Activated T-cell treated with anti-CD3 and anti-CD28 coated beads, Interleukin-2, amount 50 U/mL, for 72 hours (primary cell): Measurements from ENCODE around the gene SCUBE2. TPM values are rescaled to one million over a fixed set of nuclear protein-coding genes. Genes with fewer than 3 reads are reported as not detected.

Experiments used
- ATAC-seq, 2 donors: fragments of 150-1000 bp; cut with Tn5 transposase; replicated peaks in 1 of 2; 2 replicates each; pipeline ENCODE4 v1.10.0; 2021; ENCODE audit warnings: moderate library complexity in 2 of 2, mild to moderate bottlenecking in 1 of 2
- DNase-seq, 2 donors: peaks; one replicate each; pipeline ENCODE4 v3.0.0; 2021 to 2022; ENCODE audit warnings: mixed read lengths in 1 of 2
- H3K27ac Mint-ChIP-seq: one replicate; pipeline ENCODE4 v1.8.0; 2022; ENCODE audit warnings: mild to moderate bottlenecking, moderate library complexity, mixed read lengths
- H3K27me3 Mint-ChIP-seq: one replicate; pipeline ENCODE4 v1.8.0; 2022; ENCODE audit warnings: low read depth, mixed read lengths
- H3K36me3 Mint-ChIP-seq, 2 donors: one replicate each; pipeline ENCODE4 v1.8.0; 2022; ENCODE audit warnings: mixed read lengths in 2 of 2, mild to moderate bottlenecking in 1 of 2; ENCODE audit not compliant: insufficient read depth in 2 of 2
- H3K4me1 Mint-ChIP-seq: one replicate; pipeline ENCODE4 v1.8.0; 2022; ENCODE audit warnings: low read depth, mixed read lengths
- H3K4me3 Mint-ChIP-seq, 2 donors: one replicate each; pipeline ENCODE4 v1.8.0; 2022; ENCODE audit warnings: mild to moderate bottlenecking in 2 of 2, mixed read lengths in 2 of 2, moderate library complexity in 2 of 2
- H3K9me3 Mint-ChIP-seq, 2 donors: one replicate each; pipeline ENCODE4 v1.8.0; 2022; ENCODE audit warnings: mixed read lengths in 2 of 2
- total RNA-seq, 2 donors: library from RNA; stranded (reverse); gene quantifications; one replicate each; pipeline ENCODE4 v1.2.3, GENCODE V29; 2022

SCUBE2 gene
- total RNA-seq, 2 donors from 2014 or later = 0.37 TPM; not detected in 1

GRCh38 chr11:9060700-9061111, 30.7 kb downstream of the SCUBE2 start:
- H3K36me3 Mint-ChIP-seq = no peaks in the 10 kb centered on the region
- peaks cover 56% of the 10 kb centered on the region for H3K27me3 Mint-ChIP-seq
- peak; percentile 100 for ATAC-seq

GRCh38 chr11:9059406-9059805, 32.0 kb downstream of the SCUBE2 start:
- Mint-ChIP-seq H3K36me3 (no peaks in the 10 kb centered on the region), H3K4me1 (peaks cover 20% of the 10 kb centered on the region), H3K4me3 (no peak overlapping the region), H3K27ac (no peak overlapping the region), H3K9me3 (no peaks in the 10 kb centered on the region), H3K27me3 (peaks cover 45% of the 10 kb centered on the region)
- DNase-seq = no peak
- ATAC-seq = no peak

More at GRCh38 chr11:9060700-9061111, 30.7 kb downstream of the SCUBE2 start:
- H3K4me3 Mint-ChIP-seq = peak overlapping the region; percentile 19 to 26
- DNase-seq = peak; percentile 78 to 86
- peak overlapping the region; percentile 1 for H3K27ac Mint-ChIP-seq
- H3K9me3 Mint-ChIP-seq = no peaks in the 10 kb centered on the region
- H3K4me1 Mint-ChIP-seq = peaks cover 25% of the 10 kb centered on the region

DNA sequence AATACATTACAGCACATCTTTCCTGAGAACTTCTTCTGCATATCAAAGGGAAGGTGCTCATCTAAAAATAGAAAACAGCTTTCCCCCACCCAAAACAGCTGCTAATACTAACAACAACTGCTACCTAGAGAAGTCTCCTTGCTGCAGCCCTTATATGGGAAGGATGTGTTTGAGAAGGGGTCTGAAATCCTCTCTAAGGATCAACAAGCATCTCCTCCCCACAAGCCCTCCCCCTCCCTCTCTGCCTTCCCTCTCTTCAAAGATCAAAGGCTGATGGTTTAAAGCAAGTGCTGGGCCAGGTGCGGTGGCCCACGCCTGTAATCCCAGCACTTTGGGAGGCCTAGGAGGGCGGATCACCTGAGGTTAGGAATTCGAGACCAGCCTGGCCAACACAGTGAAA, 33.5 kb downstream of the SCUBE2 start:
- H3K4me3 Mint-ChIP-seq = no peak overlapping the region
- no peak for DNase-seq
- peaks cover 20% of the 10 kb centered on the region for H3K4me1 Mint-ChIP-seq
- H3K27ac Mint-ChIP-seq = no peak overlapping the region
- no peaks in the 10 kb centered on the region for H3K9me3 Mint-ChIP-seq
- H3K27me3 Mint-ChIP-seq = peaks cover 31% of the 10 kb centered on the region
- H3K36me3 Mint-ChIP-seq = no peaks in the 10 kb centered on the region
- ATAC-seq = no peak

DNA sequence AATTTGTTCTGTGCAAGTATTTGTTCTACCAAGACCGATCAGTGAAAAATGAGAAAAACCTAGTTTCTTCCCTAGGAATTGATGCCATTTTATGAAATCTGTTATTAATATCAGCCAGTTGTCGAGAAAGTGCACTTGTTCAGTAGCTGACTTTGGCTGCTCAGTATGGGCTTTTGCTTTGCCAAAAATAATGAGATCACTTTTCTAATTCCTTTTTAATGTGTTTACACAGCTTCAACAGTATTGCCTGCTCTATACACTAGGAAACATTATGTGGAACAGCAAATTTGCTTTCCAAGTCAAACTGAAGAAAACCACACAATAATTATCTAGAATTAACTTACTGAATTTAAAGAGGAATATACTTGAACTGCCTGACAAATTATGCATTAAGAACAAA, 34.4 kb downstream of the SCUBE2 start:
- Mint-ChIP-seq H3K9me3 (no peaks in the 10 kb centered on the region), H3K27ac (no peak overlapping the region), H3K4me1 (peaks cover 20% of the 10 kb centered on the region), H3K27me3 (peaks cover 22% of the 10 kb centered on the region), H3K36me3 (no peaks in the 10 kb centered on the region), H3K4me3 (no peak overlapping the region)
- ATAC-seq (no peak), DNase-seq (no peak)

DNA sequence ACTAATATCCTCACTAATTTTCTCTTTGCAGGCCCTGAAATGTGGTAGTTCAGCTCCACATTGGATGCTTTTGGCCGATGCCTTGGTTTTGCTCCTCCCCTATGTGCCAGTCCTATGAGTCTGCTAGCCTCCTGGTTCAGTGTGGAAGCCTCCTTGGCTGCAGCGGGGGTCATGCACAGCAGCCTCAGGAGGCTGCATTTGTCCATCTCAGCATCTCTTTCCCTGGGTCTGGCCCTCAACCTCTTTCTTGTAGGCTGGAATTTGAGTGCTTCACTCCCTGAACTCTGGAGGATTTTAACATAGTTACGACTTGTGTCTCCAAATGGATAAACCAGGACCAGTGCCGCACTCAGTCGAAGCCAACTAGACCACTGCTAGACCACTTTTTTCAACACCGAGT, 34.9 kb downstream of the SCUBE2 start:
- Mint-ChIP-seq H3K9me3 (no peaks in the 10 kb centered on the region), H3K4me1 (peaks cover 17% of the 10 kb centered on the region), H3K4me3 (no peak overlapping the region), H3K36me3 (no peaks in the 10 kb centered on the region), H3K27me3 (peaks cover 17% of the 10 kb centered on the region), H3K27ac (no peak overlapping the region)
- ATAC-seq (no peak), DNase-seq (no peak)

DNA sequence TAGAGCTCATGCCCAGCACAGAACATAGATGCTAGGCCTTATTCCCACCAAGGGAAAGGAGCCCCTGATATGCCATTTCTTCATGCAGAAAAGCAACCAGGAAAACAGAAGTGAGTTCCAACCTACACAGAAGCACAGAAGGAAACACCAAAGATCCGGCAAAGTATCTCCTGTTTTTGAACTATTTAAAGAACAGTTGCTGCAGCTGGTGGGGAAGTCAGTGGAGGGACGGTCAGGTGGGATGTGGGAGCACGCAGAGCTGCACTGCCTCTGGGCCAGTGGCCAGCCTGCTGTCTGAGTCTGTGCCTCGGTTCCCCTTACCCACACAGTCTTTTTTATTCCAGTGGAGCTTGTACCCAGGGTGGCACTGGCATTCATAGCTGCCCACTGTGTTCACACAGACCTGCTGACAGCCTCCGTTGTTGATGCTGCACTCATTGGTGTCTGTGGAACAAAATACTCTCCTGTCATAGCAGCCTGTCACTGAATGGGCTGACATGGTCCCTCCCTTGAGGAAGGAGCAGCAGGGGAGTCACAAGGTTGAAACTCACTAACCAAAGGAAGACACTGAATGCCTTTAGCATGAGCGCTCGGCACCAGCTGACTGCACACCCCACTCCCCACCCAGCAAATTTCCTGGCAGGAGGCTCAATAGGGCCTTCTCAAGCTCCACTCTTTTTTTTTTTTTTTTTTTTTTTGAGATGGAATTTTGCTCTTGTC, 37.9 kb downstream of the SCUBE2 start:
- Mint-ChIP-seq H3K27me3 (peaks cover 2% of the 10 kb centered on the region), H3K4me1 (no peaks in the 10 kb centered on the region), H3K9me3 (no peaks in the 10 kb centered on the region), H3K27ac (no peak overlapping the region), H3K36me3 (no peaks in the 10 kb centered on the region), H3K4me3 (no peak overlapping the region)
- ATAC-seq = no peak
- DNase-seq = no peak

DNA sequence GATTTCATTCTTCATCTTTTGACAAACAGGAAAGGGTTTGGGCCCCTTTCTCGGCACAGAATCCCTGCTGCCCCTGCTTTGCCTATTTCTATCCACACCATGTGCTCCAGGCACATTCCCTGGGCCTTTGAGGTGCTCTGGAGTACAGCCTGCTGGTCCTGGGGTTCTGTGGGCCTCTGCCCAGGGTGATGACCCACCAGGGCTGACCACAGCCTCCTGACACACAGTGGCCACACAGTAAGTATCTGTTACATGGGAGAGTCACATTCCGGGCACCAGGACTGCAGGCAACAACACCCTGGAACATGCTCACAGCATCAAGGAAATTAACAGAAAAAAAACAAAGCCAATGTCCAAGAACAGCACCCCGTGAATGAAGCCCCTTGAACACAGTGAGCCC, 39.1 kb downstream of the SCUBE2 start:
- no peaks in the 10 kb centered on the region for H3K36me3 Mint-ChIP-seq
- ATAC-seq (no peak), DNase-seq (no peak)
- no peaks in the 10 kb centered on the region for H3K4me1 Mint-ChIP-seq
- no peak overlapping the region for H3K27ac Mint-ChIP-seq
- no peaks in the 10 kb centered on the region for H3K9me3 Mint-ChIP-seq
- H3K27me3 Mint-ChIP-seq = peaks cover 6% of the 10 kb centered on the region
- H3K4me3 Mint-ChIP-seq = no peak overlapping the region

DNA sequence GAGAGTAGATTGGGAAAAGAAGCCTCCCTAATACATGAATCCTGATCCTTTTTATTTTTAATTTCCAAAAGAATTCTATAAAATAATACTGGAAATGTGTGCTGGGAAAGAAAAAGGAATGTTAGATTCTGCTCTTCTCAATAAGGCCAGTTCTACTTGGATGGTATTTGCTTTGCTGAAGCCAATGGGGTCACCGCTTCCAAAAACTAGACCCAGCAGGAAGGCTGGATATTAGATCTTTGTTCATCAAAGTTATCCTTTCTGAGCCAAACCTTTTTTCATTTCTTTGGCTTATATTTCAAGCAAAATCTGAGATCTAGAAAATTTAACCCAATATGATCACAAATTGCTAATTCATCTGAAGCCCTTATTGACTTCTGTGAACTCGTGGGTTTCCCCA, 41.4 kb downstream of the SCUBE2 start:
- no peaks in the 10 kb centered on the region for H3K9me3 Mint-ChIP-seq
- no peak overlapping the region for H3K27ac Mint-ChIP-seq
- DNase-seq = no peak
- no peaks in the 10 kb centered on the region for H3K36me3 Mint-ChIP-seq
- no peaks in the 10 kb centered on the region for H3K4me1 Mint-ChIP-seq
- peaks cover 7% of the 10 kb centered on the region for H3K27me3 Mint-ChIP-seq
- ATAC-seq = no peak
- H3K4me3 Mint-ChIP-seq = no peak overlapping the region

DNA sequence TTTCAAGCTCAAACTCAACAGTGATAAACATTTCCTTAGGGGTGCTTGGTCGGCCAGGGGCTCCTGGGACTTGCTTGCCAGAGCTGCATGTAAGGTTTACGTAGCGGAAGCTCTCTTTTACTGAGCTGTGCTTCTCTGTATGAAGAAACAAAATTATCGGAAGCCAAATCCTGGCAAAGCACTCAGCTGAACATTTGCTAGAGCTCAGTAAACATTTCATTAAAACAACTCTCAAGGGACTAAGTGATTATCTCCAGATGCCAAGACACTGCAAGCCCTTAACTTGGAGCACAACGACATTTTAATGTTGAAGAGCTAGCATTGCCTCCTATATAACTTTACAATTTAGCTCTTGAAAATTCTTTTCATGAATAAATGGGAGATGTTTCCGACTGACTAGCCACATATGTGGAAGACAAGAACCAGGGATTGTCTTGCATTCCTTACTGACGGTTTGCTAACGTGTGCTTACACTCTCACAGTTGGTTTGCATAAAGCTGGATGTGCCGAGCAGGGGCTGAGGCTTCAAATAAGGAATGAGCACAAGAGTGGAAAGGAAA, 43.4 kb downstream of the SCUBE2 start:
- ATAC-seq (no peak), DNase-seq (no peak)
- Mint-ChIP-seq H3K27me3 (peaks cover 15% of the 10 kb centered on the region), H3K4me3 (no peak overlapping the region), H3K27ac (no peak overlapping the region), H3K4me1 (no peaks in the 10 kb centered on the region), H3K9me3 (no peaks in the 10 kb centered on the region), H3K36me3 (no peaks in the 10 kb centered on the region)

DNA sequence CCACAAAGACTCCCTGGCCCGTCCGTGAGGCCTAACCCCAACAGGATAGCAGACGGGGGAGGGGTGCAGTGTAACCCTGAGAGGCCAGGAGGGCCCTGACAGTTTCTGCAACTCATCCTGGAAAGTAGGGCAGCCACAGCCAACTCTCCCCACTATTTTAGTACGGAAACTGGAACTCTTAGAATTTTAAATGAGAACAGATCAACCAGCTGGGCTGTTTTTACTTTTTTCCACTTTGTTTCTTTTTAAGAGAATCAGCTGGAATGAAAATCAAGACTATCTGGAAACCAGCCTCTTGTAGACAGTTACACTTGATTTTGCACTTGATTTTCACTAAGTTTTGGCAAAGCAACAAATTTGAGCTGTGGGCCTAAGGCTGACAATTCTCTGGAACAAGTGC, 44.9 kb downstream of the SCUBE2 start:
- peaks cover 15% of the 10 kb centered on the region for H3K27me3 Mint-ChIP-seq
- H3K27ac Mint-ChIP-seq = no peak overlapping the region
- H3K9me3 Mint-ChIP-seq = no peaks in the 10 kb centered on the region
- ATAC-seq = no peak
- no peak overlapping the region for H3K4me3 Mint-ChIP-seq
- H3K4me1 Mint-ChIP-seq = no peaks in the 10 kb centered on the region
- DNase-seq = no peak
- H3K36me3 Mint-ChIP-seq = no peaks in the 10 kb centered on the region

DNA sequence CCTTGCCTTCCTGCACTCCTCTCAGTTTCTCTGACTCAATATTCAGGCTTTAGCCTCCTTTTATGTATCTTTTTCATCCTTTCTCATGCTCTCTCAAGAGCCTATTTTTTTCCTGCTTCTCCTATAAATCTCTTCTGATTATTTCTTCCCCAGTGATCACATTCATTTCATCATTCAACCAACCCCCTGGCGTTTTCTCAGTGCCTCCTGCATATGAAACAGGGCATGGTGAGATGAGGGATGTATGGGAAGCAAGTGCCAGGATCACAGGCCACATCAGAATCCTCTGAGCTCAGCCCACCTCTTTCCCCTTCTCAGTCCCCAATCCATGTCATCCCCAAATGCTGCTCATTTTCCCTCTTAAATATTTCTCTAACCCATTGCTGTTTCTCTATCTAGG, 48.9 kb downstream of the SCUBE2 start:
- H3K4me3 Mint-ChIP-seq = no peak overlapping the region
- peaks cover 32% of the 10 kb centered on the region for H3K27me3 Mint-ChIP-seq
- H3K4me1 Mint-ChIP-seq = peaks cover 6% of the 10 kb centered on the region
- DNase-seq (no peak), ATAC-seq (no peak)
- no peaks in the 10 kb centered on the region for H3K9me3 Mint-ChIP-seq
- H3K36me3 Mint-ChIP-seq = no peaks in the 10 kb centered on the region
- H3K27ac Mint-ChIP-seq = no peak overlapping the region

GRCh38 chr11:9041747-9042146, 49.7 kb downstream of the SCUBE2 start:
- Mint-ChIP-seq H3K27ac (no peak overlapping the region), H3K9me3 (no peaks in the 10 kb centered on the region), H3K4me3 (no peak overlapping the region), H3K4me1 (peaks cover 6% of the 10 kb centered on the region), H3K36me3 (no peaks in the 10 kb centered on the region), H3K27me3 (peaks cover 33% of the 10 kb centered on the region)
- ATAC-seq = no peak
- no peak for DNase-seq

GRCh38 chr11:9040410-9040809, 51.0 kb downstream of the SCUBE2 start:
- H3K4me3 Mint-ChIP-seq = no peak overlapping the region
- no peaks in the 10 kb centered on the region for H3K9me3 Mint-ChIP-seq
- ATAC-seq (no peak), DNase-seq (no peak)
- H3K4me1 Mint-ChIP-seq = peaks cover 6% of the 10 kb centered on the region
- H3K27ac Mint-ChIP-seq = no peak overlapping the region
- H3K36me3 Mint-ChIP-seq = no peaks in the 10 kb centered on the region
- H3K27me3 Mint-ChIP-seq = peaks cover 33% of the 10 kb centered on the region

- DNase-seq (no peak), ATAC-seq (no peak)
- peaks cover 31% of the 10 kb centered on the region for H3K27me3 Mint-ChIP-seq
- no peak overlapping the region for H3K4me3 Mint-ChIP-seq
- no peaks in the 10 kb centered on the region for H3K9me3 Mint-ChIP-seq
- peaks cover 6% of the 10 kb centered on the region for H3K4me1 Mint-ChIP-seq
- no peaks in the 10 kb centered on the region for H3K36me3 Mint-ChIP-seq
- no peak overlapping the region for H3K27ac Mint-ChIP-seq
Observed at GRCh38 chr11:9039863-9040262, 51.5 kb downstream of the SCUBE2 start.
